Activated naive CD4-positive, alpha-beta T cell treated with anti-CD3 and anti-CD28 coated beads, Interleukin-2, amount 10 ng/mL, durations not matched to agents 7 days and 5 days (primary cell): ENCODE measurements around the gene WDFY1.
"Not testable (repeated sequence)": the region's sequence is repeated elsewhere in the genome, so short reads cannot be mapped to it uniquely, and the experiment has no call there.

ENCODE experiments used
- CTCF ChIA-PET: fragments of 350-600 bp; sonication (Branson Sonifier 250); formaldehyde crosslinking; loops from one replicate; lab custom pipeline; 2021; ENCODE audit warnings: antibody characterized with exemption; lab: Charles Lee
- DNase-seq: peaks from one replicate; pipeline ENCODE4 v3.0.0-alpha.2; 2020
- H3K27ac Mint-ChIP-seq: one replicate; pipeline ENCODE4 v1.8.0; 2021; ENCODE audit warnings: mild to moderate bottlenecking, moderate library complexity, mixed read lengths
- H3K27me3 Mint-ChIP-seq: one replicate; pipeline ENCODE4 v1.8.0; 2021; ENCODE audit warnings: mild to moderate bottlenecking, mixed read lengths
- H3K36me3 Mint-ChIP-seq: one replicate; pipeline ENCODE4 v1.8.0; 2021; ENCODE audit warnings: mixed read lengths
- H3K4me1 Mint-ChIP-seq: one replicate; pipeline ENCODE4 v1.8.0; 2021; ENCODE audit warnings: mixed read lengths
- H3K4me3 Mint-ChIP-seq: one replicate; pipeline ENCODE4 v1.8.0; 2021; ENCODE audit warnings: mild to moderate bottlenecking, moderate library complexity, mixed read lengths
- H3K9me3 Mint-ChIP-seq: one replicate; pipeline ENCODE4 v1.8.0; 2021; ENCODE audit warnings: mixed read lengths

Gene WDFY1

DNA sequence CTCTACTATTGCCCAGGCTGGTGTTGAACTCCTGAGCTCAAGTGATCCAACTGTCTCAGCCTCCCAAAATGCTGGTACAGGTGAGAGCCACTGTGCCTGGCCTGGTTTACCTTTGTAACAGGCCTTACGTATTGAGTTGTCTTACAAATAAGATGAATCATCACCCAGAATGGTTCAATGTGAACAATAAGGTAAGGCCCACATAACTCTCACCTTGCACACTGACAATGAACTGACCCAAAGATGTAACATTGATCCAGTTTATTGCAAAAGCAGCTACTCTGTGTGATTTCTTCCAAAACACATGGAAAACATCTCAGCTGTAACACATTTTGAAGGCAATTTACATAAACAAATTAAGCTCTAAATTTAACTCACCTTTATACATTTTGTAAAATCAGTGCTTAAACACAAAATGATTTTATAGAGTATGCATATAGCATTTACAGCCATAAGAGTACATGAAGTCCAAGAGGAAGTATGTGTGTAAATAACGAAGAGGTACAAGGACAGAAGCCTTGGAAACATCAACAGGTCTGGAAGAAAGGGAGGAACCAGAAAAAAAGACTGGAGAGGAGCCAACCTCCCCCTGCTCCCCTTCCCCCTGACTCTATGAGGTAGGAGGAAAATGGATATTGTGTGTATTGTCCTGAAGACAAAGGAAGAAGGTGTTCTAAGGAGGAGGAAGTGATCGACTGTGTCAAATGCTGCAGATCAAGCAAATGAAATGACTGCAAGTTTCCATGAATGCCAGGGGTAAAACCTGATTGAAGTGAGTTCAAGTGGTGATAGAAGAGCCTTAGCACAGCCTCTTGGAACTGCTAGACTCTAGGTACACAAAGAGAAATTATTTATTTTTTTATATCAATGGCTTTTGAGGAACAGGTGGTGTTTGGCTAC is 5.6 kb upstream of the WDFY1 start:
- peak overlapping the region; percentile 84 for H3K27ac Mint-ChIP-seq
- CTCF ChIA-PET, result interaction anchor here (1.2 to 1.5 kb wide), 2 partner anchors 10 to 11 kb away, joined by 3 to 5 read pairs; no protein-coding TSS in a partner anchor
- DNase-seq, result no peak
- peaks cover 62% of the 10 kb centered on the region for H3K4me1 Mint-ChIP-seq
- H3K27me3 Mint-ChIP-seq, result no peaks in the 10 kb centered on the region
- no peaks in the 10 kb centered on the region for H3K9me3 Mint-ChIP-seq
- H3K4me3 Mint-ChIP-seq, result no peak overlapping the region
- peaks cover 1% of the 10 kb centered on the region for H3K36me3 Mint-ChIP-seq

GRCh38 chr2:223949241-223949840 is 4.2 kb upstream of the WDFY1 start:
- Mint-ChIP-seq H3K4me3 (no peak overlapping the region), H3K27me3 (no peaks in the 10 kb centered on the region), H3K4me1 (peaks cover 60% of the 10 kb centered on the region), H3K9me3 (no peaks in the 10 kb centered on the region), H3K27ac (peak overlapping the region; percentile 84), H3K36me3 (peaks cover 3% of the 10 kb centered on the region)
- DNase-seq, result no peak
- CTCF ChIA-PET, result interaction anchor here (1.2 to 1.8 kb wide), 4 partner anchors 8 to 21 kb away, joined by 3 to 8 read pairs (median 4); no protein-coding TSS in a partner anchor

DNA sequence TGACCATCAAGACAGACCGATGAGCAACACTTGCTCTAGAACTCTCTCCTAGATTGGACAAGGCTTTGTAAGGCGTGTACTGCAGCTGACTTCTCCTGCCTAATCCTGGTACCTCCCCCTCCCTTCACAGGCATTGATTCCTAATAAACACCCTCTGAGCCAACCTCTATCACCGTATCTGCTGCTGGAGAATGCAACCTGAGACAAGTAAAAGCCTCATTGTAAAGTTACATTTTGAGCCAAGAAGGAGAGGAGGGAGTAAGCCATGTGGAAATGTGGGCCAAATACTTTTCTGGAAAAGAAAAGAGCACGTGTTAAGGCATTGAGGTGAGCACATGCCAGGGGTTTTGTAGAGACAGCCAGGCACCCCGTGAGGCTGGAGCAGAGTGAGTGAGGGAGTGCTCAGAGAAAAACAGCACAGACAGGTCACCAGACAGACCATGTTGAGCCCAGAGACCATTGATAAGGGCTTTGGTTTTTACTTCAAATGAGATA is 2.6 kb upstream of the WDFY1 start:
- Mint-ChIP-seq H3K4me1 (peaks cover 67% of the 10 kb centered on the region), H3K9me3 (no peaks in the 10 kb centered on the region), H3K36me3 (peaks cover 12% of the 10 kb centered on the region), H3K4me3 (no peak overlapping the region), H3K27me3 (no peaks in the 10 kb centered on the region), H3K27ac (peak overlapping the region; percentile 4)
- CTCF ChIA-PET, result no interaction called here
- no peak for DNase-seq

DNA sequence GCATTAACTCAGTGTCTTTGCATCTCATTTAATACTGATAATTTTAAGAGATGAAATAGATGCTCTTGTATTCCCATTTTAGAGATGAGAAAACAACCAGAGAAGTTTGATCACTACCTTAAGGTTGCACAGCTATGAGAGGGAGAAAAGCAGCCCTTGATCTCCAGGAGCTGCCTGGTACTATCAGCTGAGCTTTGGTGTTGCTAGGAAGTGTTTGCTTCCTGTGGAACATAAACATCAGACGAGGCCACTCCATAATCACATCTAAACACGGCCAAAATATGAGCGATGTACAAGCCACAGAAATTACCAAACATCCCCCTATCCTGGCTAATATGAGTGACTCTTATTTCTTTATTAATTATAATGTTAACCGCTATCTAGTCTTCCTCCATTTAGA is 620 bp upstream of the WDFY1 start:
- H3K4me1 Mint-ChIP-seq, result peaks cover 66% of the 10 kb centered on the region
- DNase-seq, result no peak

GRCh38 chr2:223944166-223944702 is 901 bp downstream of the WDFY1 start:
- CTCF ChIA-PET, result interaction anchor here (1.3 kb wide), 1 partner anchor 24 kb away, joined by 3 read pairs; no protein-coding TSS in a partner anchor
- H3K36me3 Mint-ChIP-seq, result peaks cover 26% of the 10 kb centered on the region
- H3K4me3 Mint-ChIP-seq, result peak overlapping the region; percentile 91
- peak overlapping the region; percentile 85 for H3K27ac Mint-ChIP-seq
- H3K9me3 Mint-ChIP-seq, result peaks cover 5% of the 10 kb centered on the region
- peak; percentile 59 for DNase-seq
- no peaks in the 10 kb centered on the region for H3K27me3 Mint-ChIP-seq
- H3K4me1 Mint-ChIP-seq, result peaks cover 60% of the 10 kb centered on the region

More for the DNA sequence above, 620 bp upstream of the WDFY1 start:
- peaks cover 19% of the 10 kb centered on the region for H3K36me3 Mint-ChIP-seq
- H3K4me3 Mint-ChIP-seq, result peak overlapping the region; percentile 91
- no peaks in the 10 kb centered on the region for H3K9me3 Mint-ChIP-seq
- CTCF ChIA-PET, result interaction anchor here (1.1 to 1.6 kb wide), 2 partner anchors 9 to 11 kb away, joined by 3 to 10 read pairs; partner anchors contain the start of gene MRPL44
- H3K27me3 Mint-ChIP-seq, result no peaks in the 10 kb centered on the region
- H3K27ac Mint-ChIP-seq, result peak overlapping the region; percentile 92

DNA sequence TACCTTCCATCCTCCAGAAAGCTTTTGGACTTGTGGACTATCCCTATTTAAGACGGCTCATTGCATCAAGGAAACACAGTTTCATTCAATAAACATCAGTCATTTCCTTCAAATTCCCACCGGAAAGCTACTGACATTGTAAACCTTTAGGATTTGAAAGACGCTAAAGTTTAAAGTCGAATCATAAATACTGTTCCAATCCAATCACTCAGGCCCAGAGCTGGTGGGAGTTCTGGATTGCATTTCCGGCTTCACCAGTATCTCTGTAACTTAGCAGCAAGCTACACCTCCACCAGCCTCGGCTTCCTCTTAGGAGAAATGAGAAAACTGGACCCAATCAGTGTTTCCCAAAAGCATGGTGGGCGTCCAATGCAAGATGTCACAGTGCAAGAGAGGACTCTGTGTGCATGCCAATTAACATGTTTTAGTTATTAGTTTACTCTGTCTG is 1.6 kb downstream of the WDFY1 start:
- peak overlapping the region; percentile 91 for H3K4me3 Mint-ChIP-seq
- H3K27ac Mint-ChIP-seq, result peak overlapping the region; percentile 85
- DNase-seq, result no peak
- H3K9me3 Mint-ChIP-seq, result peaks cover 9% of the 10 kb centered on the region
- H3K4me1 Mint-ChIP-seq, result peaks cover 62% of the 10 kb centered on the region
- CTCF ChIA-PET, result interaction anchor here (1.2 to 1.3 kb wide), 3 partner anchors 25 to 62 kb away, joined by 3 read pairs; no protein-coding TSS in a partner anchor
- H3K27me3 Mint-ChIP-seq, result no peaks in the 10 kb centered on the region
- peaks cover 31% of the 10 kb centered on the region for H3K36me3 Mint-ChIP-seq

GRCh38 chr2:223943135-223943534 is 2.0 kb downstream of the WDFY1 start:
- H3K27ac Mint-ChIP-seq, result peak overlapping the region; percentile 85
- CTCF ChIA-PET, result interaction anchor here (1.2 to 1.3 kb wide), 3 partner anchors 26 to 61 kb away, joined by 3 read pairs; no protein-coding TSS in a partner anchor

DNA sequence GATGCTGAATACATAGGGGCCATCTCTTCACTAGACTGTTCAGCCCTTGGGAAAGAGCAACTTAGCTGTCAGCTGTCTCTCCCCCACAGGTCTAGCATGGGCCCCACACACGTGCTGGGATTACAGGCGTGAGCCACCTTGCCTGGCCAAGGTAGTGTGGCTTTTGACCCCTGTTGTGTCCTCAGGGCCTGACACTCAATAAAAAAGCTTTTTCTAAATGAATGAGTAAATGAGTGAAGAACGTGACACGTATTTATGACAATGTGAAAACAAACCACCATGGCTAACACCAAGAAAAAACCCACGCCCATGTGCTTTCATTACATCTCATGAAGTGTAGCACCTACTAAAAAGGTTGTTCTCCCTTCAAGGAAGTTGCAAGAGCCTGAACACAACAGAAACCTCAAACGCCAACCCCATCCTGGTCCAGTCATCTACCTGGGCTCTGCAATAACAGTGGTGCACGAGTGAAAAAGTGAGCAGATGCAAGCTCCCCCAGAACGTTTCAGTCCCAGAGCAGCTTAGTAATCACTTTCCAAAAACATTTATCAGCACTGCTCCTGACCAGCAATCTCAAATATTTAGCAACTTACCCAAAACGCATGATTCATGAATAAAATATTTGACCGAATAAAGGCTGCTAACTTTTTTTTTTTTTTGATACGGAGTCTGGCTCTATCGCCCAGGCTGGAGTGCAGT is 3.4 kb downstream of the WDFY1 start:
- Mint-ChIP-seq H3K36me3 (peaks cover 36% of the 10 kb centered on the region), H3K4me3 (peak overlapping the region; percentile 60), H3K27me3 (no peaks in the 10 kb centered on the region), H3K4me1 (peaks cover 71% of the 10 kb centered on the region), H3K9me3 (peaks cover 9% of the 10 kb centered on the region), H3K27ac (peak overlapping the region; percentile 94)
- DNase-seq, result peak; percentile 79
- CTCF ChIA-PET, result interaction anchor here (0.6 to 1.6 kb wide), 5 partner anchors 13 to 45 kb away, joined by 3 to 7 read pairs (median 4); no protein-coding TSS in a partner anchor

More at GRCh38 chr2:223943135-223943534, 2.0 kb downstream of the WDFY1 start:
- no peak for DNase-seq
- Mint-ChIP-seq H3K4me3 (peak overlapping the region; percentile 91), H3K4me1 (peaks cover 64% of the 10 kb centered on the region), H3K27me3 (no peaks in the 10 kb centered on the region), H3K9me3 (peaks cover 9% of the 10 kb centered on the region), H3K36me3 (peaks cover 31% of the 10 kb centered on the region)

- not testable (repeated sequence) for H3K4me3 Mint-ChIP-seq, H3K27me3 Mint-ChIP-seq, H3K9me3 Mint-ChIP-seq, DNase-seq
- peak overlapping the region; percentile 3 for H3K27ac Mint-ChIP-seq
- CTCF ChIA-PET, result interaction anchor here (0.6 kb wide), 1 partner anchor 10 kb away, joined by 3 read pairs; no protein-coding TSS in a partner anchor
- H3K4me1 Mint-ChIP-seq, result peaks cover 80% of the 10 kb centered on the region
- H3K36me3 Mint-ChIP-seq, result peaks cover 42% of the 10 kb centered on the region
These were observed 5.7 kb downstream of the WDFY1 start for GRCh38 chr2:223939438-223939837.

DNA sequence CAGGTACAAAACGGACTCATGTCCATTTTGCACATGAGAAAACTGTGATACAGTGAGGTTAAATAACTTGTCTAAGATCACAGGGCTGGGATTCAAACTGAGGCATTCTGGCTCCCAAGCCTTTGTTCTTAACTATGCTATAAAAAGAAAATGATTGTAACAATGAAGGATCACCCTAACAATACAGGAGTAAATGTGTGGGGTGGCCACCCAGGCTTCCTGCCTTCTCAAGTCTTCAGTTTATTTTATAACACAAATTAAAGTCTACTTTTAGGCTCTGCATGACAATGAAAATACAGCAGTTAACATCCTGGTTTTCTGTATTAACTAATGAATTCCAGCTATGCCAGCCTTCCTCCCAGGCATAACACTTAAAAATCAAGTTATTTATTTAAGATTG is 7.6 kb downstream of the WDFY1 start:
- Mint-ChIP-seq H3K9me3 (peaks cover 9% of the 10 kb centered on the region), H3K4me3 (peak overlapping the region; percentile 49), H3K27ac (peak overlapping the region; percentile 63), H3K27me3 (no peaks in the 10 kb centered on the region), H3K4me1 (peaks cover 76% of the 10 kb centered on the region), H3K36me3 (peaks cover 32% of the 10 kb centered on the region)
- no peak for DNase-seq
- CTCF ChIA-PET, result interaction anchor here (0.6 kb wide), 1 partner anchor 47 kb away, joined by 3 read pairs; no protein-coding TSS in a partner anchor

DNA sequence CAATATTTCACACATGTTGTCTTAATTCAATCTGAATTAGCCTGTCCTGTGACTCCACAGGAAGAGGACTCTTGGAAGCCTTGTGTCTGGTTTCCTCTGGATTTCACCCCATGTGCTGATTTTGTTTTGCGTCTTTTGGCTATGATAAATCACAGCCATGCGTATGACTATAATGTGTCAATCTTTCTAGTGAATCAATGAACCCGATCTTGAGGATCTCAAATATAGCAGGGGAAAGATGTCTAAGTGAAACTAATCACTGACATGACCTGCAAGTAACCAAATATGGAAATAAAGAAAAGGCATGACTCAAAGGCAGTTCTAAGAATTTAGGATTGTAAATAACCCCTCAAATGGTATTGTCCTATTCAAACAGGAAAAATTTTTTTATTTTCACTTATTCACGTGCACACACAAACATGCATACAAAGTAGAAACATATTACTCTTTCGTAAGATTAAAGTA is 8.2 kb downstream of the WDFY1 start:
- H3K9me3 Mint-ChIP-seq, result peaks cover 9% of the 10 kb centered on the region
- DNase-seq, result no peak
- peaks cover 75% of the 10 kb centered on the region for H3K4me1 Mint-ChIP-seq
- H3K27me3 Mint-ChIP-seq, result no peaks in the 10 kb centered on the region
- peak overlapping the region; percentile 49 for H3K4me3 Mint-ChIP-seq
- peaks cover 31% of the 10 kb centered on the region for H3K36me3 Mint-ChIP-seq
- H3K27ac Mint-ChIP-seq, result peak overlapping the region; percentile 63
- CTCF ChIA-PET, result interaction anchor here (0.6 kb wide), 1 partner anchor 47 kb away, joined by 3 read pairs; no protein-coding TSS in a partner anchor

DNA sequence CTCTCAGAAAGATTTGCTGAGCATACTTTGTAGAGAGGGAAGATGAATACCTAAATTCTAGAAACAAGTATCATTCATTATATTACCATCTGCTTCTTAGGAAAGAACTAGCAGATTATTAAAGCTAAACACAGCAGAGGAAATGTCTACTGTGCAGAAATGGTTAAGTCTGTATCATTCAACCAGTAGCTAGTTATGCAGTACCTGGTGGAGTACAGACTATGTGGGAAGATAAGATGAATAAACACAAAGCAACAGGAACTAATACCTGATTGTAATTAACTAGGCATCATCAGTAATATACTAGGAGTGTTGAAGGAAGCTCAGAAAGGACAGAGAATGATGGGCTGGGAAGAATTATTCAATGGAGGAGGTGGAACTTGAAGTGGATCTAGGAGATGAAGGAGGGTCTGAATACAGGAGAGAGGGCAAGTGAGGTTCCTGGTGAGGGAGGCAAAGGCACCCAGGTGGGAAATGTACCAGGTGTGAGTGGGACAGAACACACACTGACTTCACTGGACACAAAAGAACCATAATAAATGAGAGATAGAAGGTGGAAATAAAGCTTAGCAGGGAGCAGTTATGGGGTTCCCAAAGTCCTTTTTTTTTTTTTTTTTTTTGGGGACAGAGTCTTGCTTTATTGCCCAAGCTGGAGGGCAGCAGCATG is 9.5 kb downstream of the WDFY1 start:
- Mint-ChIP-seq H3K9me3 (peaks cover 9% of the 10 kb centered on the region), H3K27me3 (no peaks in the 10 kb centered on the region), H3K27ac (no peak overlapping the region), H3K36me3 (peaks cover 27% of the 10 kb centered on the region), H3K4me1 (peaks cover 74% of the 10 kb centered on the region), H3K4me3 (no peak overlapping the region)
- DNase-seq, result no peak
- CTCF ChIA-PET, result interaction anchor here (0.8 kb wide), 1 partner anchor 127 kb away, joined by 3 read pairs; no protein-coding TSS in a partner anchor
